Activated T-cell treated with anti-CD3 and anti-CD28 coated beads, Interleukin-2, amount 50 U/mL, for 1 hour (primary cell): Measurements from ENCODE around the gene DIAPH2.

ENCODE experiments used
- DNase-seq: peaks from one replicate; pipeline ENCODE4 v3.0.0-alpha.2; 2020

DIAPH2 gene

GRCh38 chrX:97211070-97211469, 526.4 kb downstream of the DIAPH2 start:
- no peak for DNase-seq

DNA sequence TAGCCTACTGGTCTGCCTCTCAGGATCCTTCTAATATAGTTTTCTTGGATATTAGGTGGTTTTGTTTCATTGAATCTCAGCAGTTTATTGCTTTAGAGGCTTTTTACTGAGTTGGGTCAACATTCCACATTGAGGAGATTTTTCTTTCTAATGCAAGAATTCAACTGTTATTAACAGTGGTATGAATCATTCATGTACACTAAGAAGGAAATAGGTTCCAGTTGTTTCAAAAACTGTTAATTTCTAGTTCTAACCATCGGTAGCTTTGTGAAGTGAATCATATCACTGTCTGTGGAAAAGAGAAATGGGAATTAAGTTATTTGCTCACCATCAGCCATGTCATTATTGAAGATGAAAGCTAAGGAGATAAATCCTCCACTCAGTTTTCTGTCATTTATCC, 530.5 kb downstream of the DIAPH2 start:
- DNase-seq = no peak

- DNase-seq = no peak
Measured at GRCh38 chrX:97224148-97224547, 539.5 kb downstream of the DIAPH2 start.

DNA sequence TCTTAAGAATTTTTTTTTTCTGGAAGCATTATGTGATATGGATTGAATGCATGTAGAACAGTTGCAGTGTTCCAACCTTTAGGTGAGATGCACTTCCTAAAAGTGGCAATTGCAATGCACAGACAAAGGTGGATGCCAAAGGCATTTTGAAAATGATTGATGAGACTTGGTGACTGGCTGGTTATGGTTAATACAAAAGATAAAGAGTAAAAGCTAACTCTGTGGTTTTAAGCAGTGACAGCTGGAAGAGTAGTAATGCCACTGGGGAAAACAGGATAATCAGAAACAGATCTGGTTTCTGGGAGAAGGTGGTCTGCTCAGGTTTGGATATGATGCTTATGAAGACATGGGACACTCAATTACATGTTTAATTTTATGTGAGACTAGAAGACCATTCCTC, 544.7 kb downstream of the DIAPH2 start:
- DNase-seq = no peak

DNA sequence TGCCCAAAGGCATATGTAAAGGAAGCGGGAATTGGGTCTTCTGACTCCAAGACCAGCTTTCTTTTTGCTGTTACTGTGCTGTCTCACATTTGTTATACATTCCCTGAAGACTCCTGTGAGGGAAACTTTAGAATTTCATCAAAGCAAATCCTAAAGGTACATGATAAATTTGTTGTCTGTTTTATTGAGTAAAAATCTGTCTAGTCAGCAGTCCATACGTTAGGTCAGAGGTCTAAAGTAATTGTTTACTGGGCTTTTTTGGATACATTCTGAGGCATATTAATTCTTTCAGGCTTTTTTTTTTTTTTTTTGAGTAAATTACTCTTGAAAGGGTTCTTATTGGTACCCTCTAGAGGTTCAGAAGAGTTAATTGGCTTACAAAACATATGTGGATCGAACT, 546.3 kb downstream of the DIAPH2 start:
- no peak for DNase-seq

- DNase-seq = no peak
Measured at GRCh38 chrX:97234471-97235081, 549.9 kb downstream of the DIAPH2 start.

- DNase-seq = no peak
Measured at GRCh38 chrX:97238632-97239031, 554.0 kb downstream of the DIAPH2 start.

DNA sequence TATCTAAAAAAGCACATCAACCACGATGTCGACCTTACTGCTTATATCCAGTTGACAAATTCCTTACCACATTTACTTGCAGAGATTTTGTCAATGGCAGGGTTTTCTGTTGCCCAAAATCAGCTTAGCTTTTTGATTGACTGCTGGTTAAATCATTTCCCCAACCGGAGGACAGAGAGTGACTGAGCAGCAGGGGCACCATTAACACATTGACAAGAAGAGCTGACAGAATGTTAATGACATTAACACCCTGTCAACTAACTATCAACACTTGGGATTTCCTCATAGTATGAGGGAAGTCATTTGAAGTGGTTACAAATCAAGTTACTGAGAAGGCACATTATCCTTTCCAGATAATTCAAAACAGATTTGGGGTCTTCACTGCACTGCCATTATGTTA, 567.5 kb downstream of the DIAPH2 start:
- DNase-seq = no peak

DNA sequence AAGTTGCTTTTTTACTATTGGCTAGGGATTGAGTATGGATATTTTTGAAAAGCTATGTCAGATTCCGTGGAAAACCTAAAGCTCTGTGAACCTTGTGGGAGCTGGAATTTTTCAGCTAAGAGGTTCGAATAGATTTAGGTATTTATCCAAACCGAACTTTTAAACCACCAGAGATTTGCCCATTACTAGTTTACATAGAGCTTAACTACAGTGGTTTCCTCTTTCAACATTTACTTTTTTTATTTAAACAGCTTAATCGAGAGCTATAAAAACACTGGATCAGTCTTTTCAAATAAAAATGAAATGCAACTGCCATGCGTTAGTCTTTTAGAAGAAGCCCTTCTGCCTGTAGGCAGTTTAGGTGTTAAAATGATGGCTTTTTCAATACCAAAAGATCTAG, 576.0 kb downstream of the DIAPH2 start:
- no peak for DNase-seq

- no peak for DNase-seq
Measured at GRCh38 chrX:97266406-97267121, 581.9 kb downstream of the DIAPH2 start.

DNA sequence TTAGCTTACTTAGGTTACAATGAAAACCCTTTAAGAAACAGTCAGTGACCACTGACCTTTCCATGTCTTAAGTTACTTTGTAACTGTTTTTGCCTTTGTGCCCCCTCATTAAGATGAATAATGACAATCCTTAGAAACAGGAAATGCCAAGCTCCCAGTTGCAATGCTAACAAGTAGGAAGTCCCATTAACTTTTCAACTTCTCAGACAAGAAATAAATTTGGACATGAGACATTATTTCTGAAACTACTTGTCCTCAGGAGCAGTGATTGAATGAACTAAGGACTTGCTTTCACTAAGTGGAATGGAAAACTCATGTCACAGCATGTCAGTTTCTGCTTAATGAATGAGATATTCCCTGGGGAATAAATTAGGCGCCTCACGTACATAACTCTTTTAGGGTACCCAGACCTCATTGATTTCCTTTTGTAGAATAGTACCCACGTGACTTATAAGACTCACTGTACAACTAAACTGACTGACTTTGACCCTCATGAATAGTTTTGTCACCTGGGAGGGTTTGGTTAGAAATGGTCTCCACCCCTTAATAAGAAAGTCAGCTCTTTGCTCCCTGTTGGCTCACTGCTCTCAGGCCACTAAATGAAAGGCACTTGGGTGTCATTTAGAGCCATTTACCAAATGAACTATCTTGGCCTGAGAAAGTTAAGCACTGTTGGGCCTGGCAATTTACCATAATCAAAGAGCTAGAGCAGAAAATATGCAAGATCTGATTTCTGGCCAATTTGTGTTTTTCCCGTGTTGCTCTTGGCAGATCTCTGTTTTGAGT, 582.9 kb downstream of the DIAPH2 start:
- DNase-seq = no peak

DNA sequence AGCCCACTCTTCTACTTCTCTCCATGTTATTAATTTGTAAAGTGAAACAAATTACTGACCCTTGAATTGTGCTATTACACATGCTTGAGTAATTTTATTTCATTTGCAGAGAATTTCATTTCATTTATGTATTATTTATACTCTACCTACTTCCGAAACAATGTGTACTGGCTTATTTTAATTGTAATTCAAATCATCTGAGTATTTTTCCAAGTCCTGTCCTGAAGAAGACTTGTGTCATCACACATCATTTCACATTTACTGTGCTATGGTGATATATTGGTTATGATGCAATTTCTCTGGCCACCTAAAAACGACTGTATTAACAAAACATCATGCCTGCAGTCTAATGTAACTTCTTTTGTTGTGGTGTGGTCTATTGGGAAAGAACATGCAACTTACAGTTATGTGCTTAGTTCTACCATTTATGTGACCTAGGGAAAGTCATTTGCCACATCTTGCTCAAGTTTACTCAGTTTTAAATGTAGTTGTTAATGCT, 583.6 kb downstream of the DIAPH2 start:
- no peak for DNase-seq

DNA sequence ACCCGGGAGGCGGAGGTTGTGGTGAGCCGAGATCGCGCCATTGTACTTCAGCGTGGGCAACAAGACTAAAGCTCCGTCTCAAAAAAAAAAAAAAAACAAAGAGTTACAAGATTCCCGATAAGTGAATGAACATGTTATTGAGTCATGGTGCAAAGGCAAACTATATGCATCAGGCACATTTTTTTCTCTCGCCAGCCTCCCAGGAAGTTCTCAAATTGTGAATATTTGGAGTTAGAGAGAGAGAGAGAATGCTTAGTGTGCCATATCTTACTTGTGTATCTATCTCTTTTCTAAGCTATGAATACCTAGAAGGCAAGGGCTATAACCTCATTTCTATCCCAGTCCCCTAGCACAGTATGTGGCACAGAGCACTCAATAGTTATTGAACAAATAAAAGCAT, 599.9 kb downstream of the DIAPH2 start:
- DNase-seq = no peak

DNA sequence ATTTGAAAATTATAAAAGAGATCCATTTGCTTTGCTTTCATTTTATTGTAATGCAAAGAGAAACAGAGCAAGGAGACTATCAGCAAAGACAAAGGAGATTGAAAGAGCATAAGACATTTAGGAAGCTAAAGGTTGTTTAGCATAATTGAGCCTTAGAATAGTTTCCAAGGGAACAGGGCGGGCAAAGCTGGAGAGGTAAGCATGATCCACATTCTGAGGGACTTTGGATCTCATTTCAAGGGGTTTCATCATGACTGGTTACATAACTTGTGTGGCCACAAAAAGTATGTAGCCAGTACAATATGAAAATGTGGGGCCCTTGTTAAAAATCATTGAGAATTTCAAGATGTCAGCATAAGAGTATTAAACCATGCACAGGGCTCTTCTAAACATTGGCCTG, 605.6 kb downstream of the DIAPH2 start:
- no peak for DNase-seq

DNA sequence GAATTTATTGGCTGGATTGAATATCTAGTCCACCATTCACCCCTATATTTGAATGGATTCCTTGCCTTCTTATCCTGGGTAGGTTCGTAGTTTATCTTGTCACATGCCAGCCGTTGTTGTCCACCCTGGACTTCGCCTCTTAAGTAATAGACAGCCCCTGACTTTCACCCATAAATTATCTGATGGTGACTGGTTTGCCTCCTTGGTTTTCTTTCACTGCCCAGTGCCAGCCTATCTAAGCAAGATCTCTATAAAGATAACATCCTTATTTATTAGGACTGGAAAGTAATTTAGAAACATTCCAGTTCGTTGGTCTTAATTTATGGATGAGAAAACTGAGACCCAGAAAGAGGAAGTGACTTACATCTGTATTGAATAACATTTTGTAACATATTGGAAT, 609.4 kb downstream of the DIAPH2 start:
- DNase-seq = no peak

- DNase-seq = no peak
Measured at GRCh38 chrX:97295954-97296353, 611.3 kb downstream of the DIAPH2 start.

DNA sequence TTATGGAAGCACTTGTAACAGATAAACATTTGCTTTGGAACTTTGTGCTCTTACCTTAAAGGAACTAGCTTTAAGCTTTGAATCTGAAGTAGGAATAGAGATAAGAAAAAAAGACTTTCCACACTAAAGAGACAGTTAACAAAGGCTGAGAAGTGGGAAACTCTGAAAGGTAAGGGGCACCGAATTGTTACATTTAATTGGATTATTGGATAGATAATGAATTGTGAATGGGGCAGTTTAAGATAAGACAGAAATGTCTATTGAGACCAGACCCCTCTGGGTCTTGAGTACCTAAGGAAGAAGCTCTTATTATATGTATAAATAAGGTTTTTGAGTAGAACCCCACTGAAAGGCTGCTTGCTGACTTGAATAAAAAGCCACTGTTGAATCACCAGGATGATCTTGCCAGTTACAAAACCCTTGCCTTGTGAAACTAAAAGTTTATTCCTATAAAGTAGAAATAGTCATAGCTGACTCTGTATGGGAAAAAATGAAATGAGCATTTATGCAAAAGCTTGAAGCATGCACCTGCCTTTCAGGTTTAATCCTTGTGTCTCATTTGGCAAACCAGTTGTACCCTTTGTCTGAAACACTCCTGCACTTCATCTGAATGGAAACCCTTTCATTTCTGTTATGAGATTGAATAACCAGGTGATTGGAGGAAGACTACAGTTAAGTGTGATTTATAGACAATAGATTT, 622.3 kb downstream of the DIAPH2 start:
- DNase-seq = no peak

- DNase-seq = no peak
Measured at GRCh38 chrX:97308171-97308570, 623.5 kb downstream of the DIAPH2 start.

DNA sequence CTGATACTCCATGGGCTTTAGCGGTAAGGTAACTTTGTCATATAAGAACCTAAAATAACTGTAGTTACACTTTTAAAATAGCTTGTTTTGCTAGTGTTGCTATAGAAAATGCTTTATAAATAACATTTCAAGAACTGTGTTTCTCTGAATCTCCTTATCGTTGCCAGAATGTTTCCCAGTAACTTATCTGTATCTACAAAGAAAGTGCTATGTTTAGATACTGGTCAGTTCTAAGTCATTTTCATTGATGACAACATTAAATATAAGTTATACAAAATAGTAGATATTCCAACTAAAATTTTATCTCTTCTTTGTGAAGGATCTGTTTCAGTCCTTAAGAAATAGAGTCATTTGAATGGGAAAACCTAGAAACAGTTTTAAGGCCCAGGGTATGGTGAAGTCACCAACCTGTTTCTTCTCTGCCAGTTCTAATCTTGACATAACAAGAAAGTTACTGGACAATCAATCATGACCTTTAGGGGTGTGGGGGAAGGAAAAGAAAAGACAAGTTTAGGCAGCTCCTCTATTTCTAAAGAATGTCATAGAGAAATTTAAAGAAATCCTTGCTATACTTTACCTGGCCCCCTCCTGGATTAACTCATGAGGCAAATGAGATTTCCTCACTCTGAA, 625.0 kb downstream of the DIAPH2 start:
- DNase-seq = no peak

- DNase-seq = no peak
Measured at GRCh38 chrX:97310373-97310772, 625.7 kb downstream of the DIAPH2 start.

DNA sequence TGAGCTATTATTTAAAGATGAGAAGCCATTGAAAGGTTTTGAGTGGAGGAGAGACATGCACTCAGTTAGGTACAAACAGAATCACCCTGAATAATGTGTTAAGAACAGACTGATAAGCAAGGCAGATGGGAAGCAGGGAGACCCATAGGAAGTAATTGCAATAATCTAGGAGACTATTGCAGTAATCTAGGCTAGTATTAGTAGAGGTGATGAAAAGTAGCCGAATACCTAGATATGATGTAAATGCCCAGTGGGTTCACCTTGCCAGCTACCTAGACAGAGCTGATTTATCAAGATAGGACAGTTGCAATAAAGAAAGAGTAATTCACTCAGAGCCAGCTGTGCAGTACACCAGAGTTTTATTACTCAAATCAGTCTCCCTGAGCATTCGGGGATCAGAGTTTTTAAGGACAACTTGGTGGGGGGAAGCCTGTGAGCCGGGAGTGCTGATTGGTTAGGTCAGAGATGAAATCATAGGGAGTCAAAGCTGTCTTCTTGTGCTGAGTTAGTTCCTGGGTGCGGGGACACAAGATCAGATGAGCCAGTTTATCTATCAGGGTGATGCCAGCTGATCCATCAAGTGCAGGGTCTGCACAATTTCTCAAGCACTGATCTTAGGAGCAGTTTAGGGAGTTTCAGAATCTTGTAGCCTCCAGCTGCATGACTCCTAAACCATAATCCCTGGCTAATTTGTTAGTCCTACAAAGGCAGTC, 626.6 kb downstream of the DIAPH2 start:
- DNase-seq = no peak

DNA sequence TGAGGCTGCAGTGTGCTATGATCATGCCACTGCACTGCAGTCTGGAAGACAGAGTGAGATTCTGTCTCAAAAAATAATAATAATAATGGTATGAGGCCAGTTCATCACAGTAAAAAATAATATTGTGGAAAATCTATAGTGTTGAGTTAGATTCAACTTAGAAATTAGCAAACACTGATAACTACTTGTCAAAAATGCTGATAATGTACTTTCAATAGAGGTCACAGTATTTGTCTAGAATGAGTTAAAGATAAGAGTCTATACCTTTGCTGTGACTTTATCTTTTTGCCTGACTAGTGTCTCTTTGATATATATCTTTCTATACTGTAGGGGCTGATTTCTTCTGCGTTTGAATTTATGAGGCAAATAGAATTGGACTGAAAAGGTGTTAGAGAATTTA, 629.7 kb downstream of the DIAPH2 start:
- no peak for DNase-seq
